Activated T-cell treated with anti-CD3 and anti-CD28 coated beads, Interleukin-2, amount 50 U/mL, for 24 hours (primary cell): ENCODE data around the gene DBX1.
A peak's percentile ranks its signal among the peaks of the same experiment; 100 is the strongest.

Experiments
- DNase-seq: peaks from one replicate; pipeline ENCODE4 v3.0.0-alpha.2; 2020
- H3K27ac Mint-ChIP-seq: 2 replicates; pipeline ENCODE4 v1.8.0; 2020; ENCODE audit warnings: mild to moderate bottlenecking, mixed read lengths
- H3K27me3 Mint-ChIP-seq: 2 replicates; pipeline ENCODE4 v1.8.0; 2020; ENCODE audit warnings: mixed read lengths
- H3K36me3 Mint-ChIP-seq: 2 replicates; pipeline ENCODE4 v1.8.0; 2020; ENCODE audit warnings: low read depth, mixed read lengths
- H3K4me1 Mint-ChIP-seq: 2 replicates; pipeline ENCODE4 v1.8.0; 2020; ENCODE audit warnings: low read depth, mixed read lengths
- H3K4me3 Mint-ChIP-seq: 2 replicates; pipeline ENCODE4 v1.8.0; 2020; ENCODE audit warnings: mild to moderate bottlenecking, moderate library complexity, mixed read lengths
- H3K9me3 Mint-ChIP-seq: 2 replicates; pipeline ENCODE4 v1.8.0; 2020; ENCODE audit warnings: mixed read lengths

The DBX1 gene

DNA sequence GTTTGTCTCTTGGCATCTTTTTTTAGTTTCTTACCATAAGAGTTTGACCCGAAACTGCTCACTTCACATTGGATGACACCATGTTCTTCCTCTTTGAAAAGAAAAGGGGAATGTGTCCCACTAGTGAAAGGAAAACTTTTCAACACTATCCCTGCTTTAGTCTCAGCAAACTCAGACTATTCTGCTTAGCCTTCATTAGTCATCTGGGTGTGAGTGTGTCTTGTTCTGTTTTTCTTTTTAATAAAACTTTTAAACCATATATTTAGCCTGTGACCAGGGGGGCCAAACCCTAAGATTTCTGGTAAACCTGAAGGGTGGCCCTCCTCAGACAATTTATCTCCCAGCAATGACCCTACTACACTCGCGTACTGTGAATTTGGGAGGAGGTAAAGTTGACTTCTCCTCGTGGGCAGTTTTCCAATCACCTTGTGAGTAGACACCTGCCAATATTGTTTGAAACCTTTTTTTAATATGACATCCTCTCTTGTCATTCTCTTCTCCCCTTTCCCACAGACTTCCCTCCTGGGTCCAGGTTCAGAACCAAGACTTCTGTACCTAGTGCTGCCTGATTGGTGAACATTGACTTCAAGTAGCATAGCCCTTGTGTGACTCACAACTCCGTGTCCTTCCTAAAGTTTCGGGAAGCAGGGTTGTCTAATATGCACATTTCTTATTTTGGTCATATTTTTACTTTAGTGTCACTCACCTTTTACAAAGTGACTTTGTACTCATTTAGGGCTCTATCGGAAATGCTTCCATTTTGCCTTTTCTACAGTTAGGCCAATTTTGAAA is 39.9 kb downstream of the DBX1 start:
- peaks cover 4% of the 10 kb centered on the region for H3K27me3 Mint-ChIP-seq
- H3K36me3 Mint-ChIP-seq = no peaks in the 10 kb centered on the region
- no peak for DNase-seq

DNA sequence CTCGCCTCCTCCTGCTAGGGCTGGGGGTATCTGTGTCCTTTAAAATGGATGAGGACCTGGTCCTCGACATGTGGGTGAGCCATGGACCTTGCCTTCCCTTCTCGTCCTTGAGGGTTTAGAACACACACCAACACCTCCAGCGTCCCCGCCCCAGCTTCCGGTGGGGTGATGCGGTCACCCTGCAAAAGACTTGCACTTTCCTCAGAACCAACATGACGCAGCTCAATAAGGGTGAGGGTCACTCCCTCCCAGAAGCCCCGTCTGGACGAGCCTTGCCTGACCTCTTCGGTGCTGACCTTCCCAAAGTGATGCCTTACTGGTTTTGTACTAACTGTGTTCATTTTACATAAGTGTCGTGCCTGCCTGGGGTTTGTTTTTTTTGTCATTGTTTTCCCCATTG is 41.0 kb downstream of the DBX1 start:
- Mint-ChIP-seq H3K4me3 (no peak overlapping the region), H3K4me1 (no peaks in the 10 kb centered on the region), H3K36me3 (no peaks in the 10 kb centered on the region), H3K27ac (no peak overlapping the region), H3K27me3 (peaks cover 6% of the 10 kb centered on the region), H3K9me3 (no peaks in the 10 kb centered on the region)
- DNase-seq = no peak

More for the DNA sequence above, 39.9 kb downstream of the DBX1 start:
- Mint-ChIP-seq H3K4me1 (no peaks in the 10 kb centered on the region), H3K9me3 (no peaks in the 10 kb centered on the region), H3K27ac (no peak overlapping the region), H3K4me3 (no peak overlapping the region)

DNA sequence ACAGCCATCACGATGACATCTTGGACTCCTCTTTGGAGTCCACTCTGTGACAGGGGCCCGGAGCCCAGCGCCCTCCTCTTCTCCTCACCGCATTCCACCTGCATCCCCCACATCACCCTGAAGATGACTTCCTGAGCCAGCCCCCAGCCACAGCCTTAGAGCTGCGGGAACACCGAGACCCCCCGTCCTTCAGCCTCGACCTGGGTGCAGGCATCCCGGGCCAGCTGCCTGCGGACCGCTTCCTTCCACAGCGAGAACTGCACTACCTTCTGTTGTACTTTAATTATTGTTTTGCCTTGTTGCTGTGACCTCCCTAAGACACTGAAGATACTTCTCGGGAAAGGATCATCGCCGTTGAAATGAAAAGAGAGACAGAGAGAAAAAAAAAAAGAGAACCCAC is 42.1 kb downstream of the DBX1 start:
- no peak overlapping the region for H3K4me3 Mint-ChIP-seq
- DNase-seq = no peak
- H3K27me3 Mint-ChIP-seq = peaks cover 6% of the 10 kb centered on the region
- H3K36me3 Mint-ChIP-seq = no peaks in the 10 kb centered on the region
- H3K27ac Mint-ChIP-seq = no peak overlapping the region
- no peaks in the 10 kb centered on the region for H3K4me1 Mint-ChIP-seq
- H3K9me3 Mint-ChIP-seq = no peaks in the 10 kb centered on the region

DNA sequence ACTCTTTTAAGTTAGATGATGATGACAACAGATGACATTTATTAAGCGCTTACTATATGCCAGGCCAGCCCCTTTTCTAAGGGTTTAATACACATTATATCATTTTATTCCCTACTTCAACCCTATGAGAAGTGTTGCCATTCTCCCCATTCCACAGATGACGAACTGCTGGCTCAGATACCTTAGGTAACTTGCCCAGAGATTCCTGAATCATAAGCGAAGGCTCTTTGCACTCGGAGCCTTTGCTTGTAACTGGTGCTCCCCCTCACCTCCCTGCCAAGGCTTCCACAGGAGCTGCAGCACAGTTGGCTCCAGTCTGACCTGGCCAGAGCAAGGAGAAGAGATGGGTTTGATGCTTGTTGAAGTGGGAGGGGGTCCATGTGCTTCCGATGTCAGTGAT is 43.0 kb downstream of the DBX1 start:
- H3K27me3 Mint-ChIP-seq = peaks cover 8% of the 10 kb centered on the region
- no peak overlapping the region for H3K4me3 Mint-ChIP-seq
- no peak for DNase-seq
- H3K4me1 Mint-ChIP-seq = peaks cover under 1% of the 10 kb centered on the region
- H3K9me3 Mint-ChIP-seq = no peaks in the 10 kb centered on the region
- no peak overlapping the region for H3K27ac Mint-ChIP-seq
- H3K36me3 Mint-ChIP-seq = no peaks in the 10 kb centered on the region

DNA sequence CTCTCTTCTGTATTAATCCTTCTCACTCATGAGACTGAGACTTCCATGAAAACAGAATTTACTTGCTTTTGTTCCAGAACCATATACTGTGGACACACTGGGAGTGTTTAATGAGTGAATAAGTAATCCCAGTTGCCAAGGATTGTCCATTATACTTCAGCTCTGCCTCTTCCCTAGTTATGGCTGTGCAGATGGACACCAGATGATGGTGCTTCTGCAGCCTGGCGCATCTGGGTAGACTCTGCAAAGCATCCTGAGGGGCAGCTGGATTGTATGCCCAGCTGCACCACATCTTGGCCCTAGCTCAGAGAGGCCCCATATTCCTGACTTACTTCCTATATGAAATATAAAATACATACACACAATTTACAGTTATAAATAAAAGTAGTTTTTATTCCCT is 43.5 kb downstream of the DBX1 start:
- peaks cover 12% of the 10 kb centered on the region for H3K27me3 Mint-ChIP-seq
- no peak overlapping the region for H3K4me3 Mint-ChIP-seq
- no peaks in the 10 kb centered on the region for H3K9me3 Mint-ChIP-seq
- no peaks in the 10 kb centered on the region for H3K36me3 Mint-ChIP-seq
- DNase-seq = no peak
- peaks cover 4% of the 10 kb centered on the region for H3K4me1 Mint-ChIP-seq
- no peak overlapping the region for H3K27ac Mint-ChIP-seq

DNA sequence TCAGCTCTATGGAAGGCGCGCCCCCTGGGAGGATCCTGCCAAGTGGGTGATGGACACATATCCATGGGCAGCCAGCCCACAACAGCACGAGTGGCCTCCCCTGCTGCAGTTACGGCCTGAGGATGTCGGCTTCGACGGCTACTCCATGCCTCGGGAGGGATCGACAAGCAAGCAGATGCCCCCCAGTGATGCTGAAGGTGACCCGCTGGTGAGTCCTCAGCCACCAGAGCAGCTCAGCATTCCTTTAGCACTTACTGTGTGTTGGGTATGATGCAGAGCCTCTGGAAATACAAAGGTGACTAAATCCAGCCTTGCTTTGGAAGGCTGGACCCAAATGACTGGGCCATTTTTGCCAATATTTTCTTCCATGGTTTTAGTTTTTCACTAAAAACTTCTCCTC is 45.7 kb downstream of the DBX1 start:
- no peaks in the 10 kb centered on the region for H3K9me3 Mint-ChIP-seq
- no peak overlapping the region for H3K27ac Mint-ChIP-seq

DNA sequence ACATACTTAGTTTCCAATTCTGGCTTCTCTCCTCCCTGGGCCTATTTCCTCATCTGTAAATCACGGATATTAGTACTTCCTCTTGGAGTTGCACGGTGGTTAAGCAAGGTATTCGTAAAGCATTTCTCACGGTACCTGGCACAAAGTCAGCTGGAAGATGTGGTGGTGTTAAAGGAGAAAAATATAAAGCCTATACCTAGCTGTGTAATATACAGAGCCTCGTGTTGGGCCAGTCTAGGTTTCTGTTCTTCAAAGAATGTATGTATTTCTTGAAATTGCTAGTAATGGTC is 47.2 kb downstream of the DBX1 start:
- H3K4me1 Mint-ChIP-seq = peaks cover 4% of the 10 kb centered on the region
- H3K27me3 Mint-ChIP-seq = peaks cover 11% of the 10 kb centered on the region
- H3K9me3 Mint-ChIP-seq = no peaks in the 10 kb centered on the region
- H3K27ac Mint-ChIP-seq = no peak overlapping the region
- H3K36me3 Mint-ChIP-seq = no peaks in the 10 kb centered on the region
- no peak overlapping the region for H3K4me3 Mint-ChIP-seq
- DNase-seq = no peak

More for the DNA sequence above, 45.7 kb downstream of the DBX1 start:
- H3K4me1 Mint-ChIP-seq = peaks cover 4% of the 10 kb centered on the region
- no peaks in the 10 kb centered on the region for H3K36me3 Mint-ChIP-seq
- H3K27me3 Mint-ChIP-seq = peaks cover 11% of the 10 kb centered on the region
- H3K4me3 Mint-ChIP-seq = no peak overlapping the region
- no peak for DNase-seq

DNA sequence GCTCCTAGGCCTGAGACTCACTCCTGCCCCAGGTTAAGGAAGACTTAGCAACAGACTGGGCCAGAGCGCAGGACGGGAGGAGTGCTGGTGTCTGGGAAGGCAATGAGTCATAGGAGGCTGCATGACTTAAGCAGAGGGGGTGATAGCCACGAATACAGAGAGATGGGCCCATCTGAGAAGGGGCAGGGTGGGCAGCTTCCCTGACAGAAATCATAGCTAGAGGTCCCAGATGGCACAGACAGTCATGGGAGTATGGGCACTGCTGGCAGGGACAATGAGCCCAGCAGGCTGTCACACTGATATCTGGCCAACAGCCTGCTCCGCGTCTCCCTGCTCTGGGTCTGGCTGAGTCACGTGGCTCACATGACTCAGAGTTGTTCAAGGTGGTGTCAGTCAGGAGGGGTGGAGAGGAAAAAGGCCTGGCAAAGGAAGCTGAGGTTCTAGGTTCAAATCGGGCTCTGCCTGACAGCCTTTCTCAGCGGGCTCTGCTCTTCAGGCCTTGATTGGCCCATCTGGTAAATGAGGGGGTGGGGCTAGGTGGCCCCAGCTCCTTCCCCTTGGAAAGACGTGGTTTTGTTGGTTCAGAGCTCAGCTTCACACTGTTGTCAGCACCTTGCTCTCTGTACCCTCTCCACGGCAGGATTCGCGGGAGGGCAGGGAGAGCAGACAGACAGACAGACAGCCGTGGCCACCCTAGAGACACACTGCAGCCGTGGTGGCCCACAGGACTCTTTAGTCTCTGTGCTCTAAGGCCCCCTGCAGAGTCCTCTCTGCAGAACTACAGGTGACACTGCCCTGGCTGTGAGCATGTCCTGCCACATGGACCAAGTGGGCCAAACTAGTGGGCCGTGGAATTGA is 47.8 kb downstream of the DBX1 start:
- H3K9me3 Mint-ChIP-seq = no peaks in the 10 kb centered on the region

DNA sequence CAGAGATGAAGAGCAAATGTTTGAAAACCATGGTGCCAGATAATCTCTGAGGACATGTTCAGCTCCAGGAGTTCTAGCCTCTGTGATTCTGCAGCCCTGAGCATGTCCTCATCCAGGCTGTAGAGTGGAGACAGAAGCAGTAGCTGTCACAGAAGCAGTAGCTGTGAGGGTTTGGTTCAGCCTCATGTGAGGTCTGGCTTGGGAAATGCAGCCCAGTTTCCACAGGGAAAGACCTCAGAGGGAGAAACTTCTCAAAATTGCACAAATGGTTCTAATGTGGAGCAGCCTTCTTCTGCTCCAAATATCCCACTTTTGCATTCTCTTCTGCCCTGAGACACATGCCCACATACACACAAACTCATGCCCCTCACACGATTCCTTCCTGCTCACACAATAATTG is 48.4 kb downstream of the DBX1 start:
- H3K4me1 Mint-ChIP-seq = peaks cover 4% of the 10 kb centered on the region
- no peak for DNase-seq
- no peak overlapping the region for H3K4me3 Mint-ChIP-seq
- no peaks in the 10 kb centered on the region for H3K36me3 Mint-ChIP-seq
- H3K27ac Mint-ChIP-seq = no peak overlapping the region
- no peaks in the 10 kb centered on the region for H3K9me3 Mint-ChIP-seq
- H3K27me3 Mint-ChIP-seq = peaks cover 11% of the 10 kb centered on the region

More for the DNA sequence above, 47.8 kb downstream of the DBX1 start:
- Mint-ChIP-seq H3K36me3 (no peaks in the 10 kb centered on the region), H3K4me3 (no peak overlapping the region), H3K27me3 (peaks cover 11% of the 10 kb centered on the region), H3K4me1 (peaks cover 4% of the 10 kb centered on the region), H3K27ac (no peak overlapping the region)
- DNase-seq = peak; percentile 34

DNA sequence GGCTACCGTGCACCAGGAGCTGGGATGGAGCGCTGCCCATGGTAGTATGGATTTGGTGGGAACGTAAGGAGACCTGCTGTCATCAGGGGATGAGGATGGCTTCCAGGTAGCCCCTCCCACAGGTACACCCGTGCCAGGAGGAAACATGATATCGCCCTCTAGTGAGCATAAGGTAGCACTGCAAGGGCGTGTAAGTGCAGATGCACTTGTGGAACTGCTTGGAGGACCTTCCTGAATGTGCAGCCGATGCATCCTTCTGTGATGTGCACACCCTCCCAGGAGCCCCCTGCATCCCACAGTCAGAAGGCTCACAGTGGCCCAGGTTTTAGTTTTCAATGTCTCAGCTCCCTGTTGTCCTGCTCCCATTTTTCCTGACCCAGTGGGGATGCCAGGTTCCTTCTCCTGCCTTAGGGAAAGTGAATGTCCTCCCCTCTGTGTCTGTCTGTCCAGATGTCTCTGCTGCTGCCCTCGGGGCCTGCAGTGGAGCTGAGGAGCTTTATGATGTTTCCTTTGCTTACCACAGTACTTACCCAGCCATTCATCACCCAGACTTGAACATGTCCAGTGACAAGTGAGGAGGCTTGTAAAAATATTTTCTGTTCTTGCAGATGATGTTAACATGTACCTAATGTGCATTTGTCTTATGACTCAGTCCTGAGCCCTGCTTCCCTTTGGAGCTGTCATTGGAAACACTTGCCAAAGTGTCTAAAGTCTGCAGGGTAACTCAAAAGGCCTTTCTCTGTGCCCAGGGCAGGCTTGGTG is 49.2 kb downstream of the DBX1 start:
- DNase-seq = peak; percentile 56
- no peak overlapping the region for H3K4me3 Mint-ChIP-seq
- peaks cover 4% of the 10 kb centered on the region for H3K4me1 Mint-ChIP-seq
- no peaks in the 10 kb centered on the region for H3K36me3 Mint-ChIP-seq
- H3K27ac Mint-ChIP-seq = no peak overlapping the region
- H3K27me3 Mint-ChIP-seq = peaks cover 11% of the 10 kb centered on the region
- no peaks in the 10 kb centered on the region for H3K9me3 Mint-ChIP-seq

DNA sequence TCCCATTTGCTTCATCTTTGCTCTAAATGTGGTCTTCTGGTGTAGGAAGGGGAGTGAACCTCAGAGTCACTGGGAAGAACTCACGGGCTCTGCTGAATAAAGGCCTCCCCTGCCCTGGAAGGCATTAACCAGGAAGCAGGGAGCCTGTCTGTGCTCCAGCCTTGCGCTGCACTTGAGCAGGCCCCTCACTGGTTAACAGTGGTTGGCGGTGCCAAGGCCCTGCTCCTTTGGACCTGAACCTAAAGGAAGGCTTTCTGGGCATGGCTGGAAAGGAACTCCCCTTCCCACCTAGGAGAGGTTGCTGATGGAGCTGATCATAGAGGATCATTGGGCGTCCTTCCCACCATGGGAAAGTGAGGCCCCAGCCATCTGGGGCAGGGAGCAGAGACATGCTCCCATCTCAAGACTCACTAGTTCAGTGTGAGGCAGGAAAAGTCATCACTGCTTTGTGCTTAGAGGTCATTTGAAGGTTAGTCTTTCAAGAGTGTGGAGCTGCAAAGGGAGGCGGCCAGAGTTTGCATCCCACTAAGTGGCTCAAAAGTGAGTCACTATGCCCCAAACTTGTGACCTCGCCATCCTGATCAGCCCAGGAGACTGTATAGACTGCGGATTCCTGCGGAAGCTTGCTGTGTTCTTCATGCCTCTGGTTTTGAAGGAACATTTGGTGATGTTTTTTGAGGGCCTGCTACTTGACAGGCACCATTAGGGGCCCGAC is 50.4 kb downstream of the DBX1 start:
- no peak overlapping the region for H3K4me3 Mint-ChIP-seq
- no peaks in the 10 kb centered on the region for H3K9me3 Mint-ChIP-seq

More for the DNA sequence above, 50.4 kb downstream of the DBX1 start:
- Mint-ChIP-seq H3K27ac (no peak overlapping the region), H3K36me3 (no peaks in the 10 kb centered on the region), H3K4me1 (peaks cover 4% of the 10 kb centered on the region), H3K27me3 (peaks cover 10% of the 10 kb centered on the region)
- no peak for DNase-seq
